H1 (cell line): Measurements from ENCODE around the gene E2F3. TPM values are rescaled to one million over a fixed set of nuclear protein-coding genes. Genes with fewer than 3 reads are reported as not detected.

Source experiments
- BACH1 ChIP-seq: IDR thresholded peaks from 2 replicates; pipeline ENCODE4 v1.6.1; 2012; ENCODE audit warnings: low read length, improper control_type of control experiment
- BCL11A ChIP-seq, 2 experiments: IDR thresholded peaks; one replicate each; pipeline ENCODE4 v1.6.1; 2011; ENCODE audit warnings: low read depth in 2 of 2, low read length in 2 of 2, mild to moderate bottlenecking in 2 of 2
- JUND ChIP-seq: IDR thresholded peaks from 2 replicates; pipeline ENCODE4 v1.6.1; 2011; ENCODE audit warnings: mild to moderate bottlenecking, improper control_type of control experiment, low read length
- POLR2A ChIP-seq, 2 experiments: IDR thresholded peaks; 1 replicate in 1 of 2; 2 replicates in 1 of 2; pipeline ENCODE4 v1.6.1; 2011; ENCODE audit warnings: low read depth in 2 of 2, low read length in 2 of 2, mild to moderate bottlenecking in 2 of 2; ENCODE audit errors: control extremely low read depth in 1 of 2
- RXRA ChIP-seq: IDR thresholded peaks from 2 replicates; pipeline ENCODE4 v1.6.1; 2011; ENCODE audit warnings: low read depth, mild to moderate bottlenecking, low read length, moderate library complexity; ENCODE audit not compliant: insufficient read depth
- SP2 ChIP-seq: IDR thresholded peaks from 2 replicates; pipeline ENCODE4 v1.6.1; 2012; ENCODE audit warnings: mild to moderate bottlenecking, low read length, inconsistent platforms
- SRF ChIP-seq: IDR thresholded peaks from 2 replicates; pipeline ENCODE4 v1.6.1; 2011; ENCODE audit warnings: mild to moderate bottlenecking, low read depth, low read length, moderate library complexity
- SUZ12 ChIP-seq: fragments of 200-600 bp; sonication (generic); IDR thresholded peaks from 2 replicates; pipeline ENCODE4 v1.6.1; 2012; ENCODE audit warnings: mild to moderate bottlenecking, inconsistent platforms, low read length, moderate library complexity, mixed read lengths
- TAF1 ChIP-seq: IDR thresholded peaks from 2 replicates; pipeline ENCODE4 v1.6.1; 2011; ENCODE audit warnings: mild to moderate bottlenecking, low read depth, low read length
- polyA plus RNA-seq, 7 experiments: library from polyadenylated mRNA; depleted of rRNA in 3 of 7; stranded (reverse) in 5 of 7; unstranded in 2 of 7; fragments of >200 nt in 5 of 7; fragments of 200-250 nt in 2 of 7; gene quantifications; 1 replicate in 5 of 7; 2 replicates in 1 of 7; 4 replicates in 1 of 7; pipeline versions ENCODE4 v1.2.1 to v1.2.3, GENCODE V29; 2011 to 2013; ENCODE audit warnings: missing spikeins in 2 of 7, mixed read lengths in 2 of 7
- total RNA-seq: library from RNA; stranded (reverse); fragmentation: NEBNext Ultra II Directional; extraction: Animal tissue kit (Norgen Biotek cat#: 25700); gene quantifications from 2 replicates; pipeline ENCODE4 v1.2.1, GENCODE V29; 2021

E2F3 gene
- total and polyA plus RNA-seq, 2 of the 8 experiments (the other 6 are each of a cell fraction or from before 2014, with no cell fraction given) = 14.9 to 42.2 TPM

DNA sequence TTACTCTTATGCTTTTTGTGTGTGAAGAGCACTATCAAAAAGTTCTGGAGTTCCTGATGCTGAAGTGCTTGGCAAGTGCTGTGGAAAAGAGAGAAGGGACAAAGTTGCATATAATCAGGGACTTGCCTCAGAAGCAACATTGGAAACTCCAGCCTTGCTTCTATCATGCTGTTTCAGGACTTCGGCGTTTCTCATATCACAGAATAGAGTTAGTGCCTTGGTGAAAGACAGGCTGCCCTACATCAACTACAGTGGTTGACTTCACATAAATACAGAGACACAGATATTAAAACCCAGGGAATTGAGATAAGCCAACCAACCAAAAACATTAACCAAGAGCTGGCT, 96.3 kb downstream of the E2F3 start (continued):
- TF ChIP-seq POLR2A (IDR thresholded peaks at IDR 0.05; ENCODE audit: control extremely low read depth in 1 of 2, low read depth in 2 of 2, low read length in 2 of 2) = no peak
- no peak for TF ChIP-seq BCL11A (IDR thresholded peaks at IDR 0.05; ENCODE audit: low read depth in 2 of 2, low read length in 2 of 2)
- no peak for TF ChIP-seq SUZ12
- TF ChIP-seq SRF = no peak
- no peak for TF ChIP-seq SP2
- TF ChIP-seq TAF1 = no peak
- TF ChIP-seq RXRA = no peak
- no peak for TF ChIP-seq BACH1
- no peak for TF ChIP-seq JUND
